Upper lobe of left lung (tissue), 6 donors: Measurements from ENCODE around the gene DOK4. TPM values are rescaled to one million over a fixed set of nuclear protein-coding genes. Genes with fewer than 3 reads are reported as not detected.

Experiments
- ATAC-seq, 2 donors: fragments of 200-7000 bp; cut with Tn5 transposase; one replicate each; pipeline ENCODE4 v1.9.1; 2022; ENCODE audit warnings: mild to moderate bottlenecking in 2 of 2, moderate library complexity in 2 of 2; ENCODE audit not compliant: low FRiP score in 2 of 2
- DNase-seq, 2 donors: peaks; one replicate each; pipeline ENCODE4 v3.0.0-alpha.2; 2019 to 2020
- H3K27ac ChIP-seq, 4 donors: fragments of 200-600 bp; sonication (generic); one replicate each; pipeline ENCODE4 v1.5.1; 2016 to 2019
- H3K27me3 ChIP-seq, 4 donors: fragments of 200-600 bp; sonication (generic); one replicate each; pipeline ENCODE4 v1.5.1; 2017 to 2019
- H3K36me3 ChIP-seq, 4 donors: fragments of 200-600 bp; sonication (generic); one replicate each; pipeline ENCODE4 v1.5.1; 2016 to 2019
- H3K4me1 ChIP-seq, 4 donors: fragments of 200-600 bp; sonication (generic); one replicate each; pipeline ENCODE4 v1.5.1; 2018 to 2019
- H3K4me3 ChIP-seq, 4 donors: fragments of 200-600 bp; sonication (generic); one replicate each; pipeline ENCODE4 v1.5.1; 2017 to 2019; ENCODE audit warnings: mild to moderate bottlenecking in 2 of 4, moderate library complexity in 1 of 4
- H3K9me3 ChIP-seq, 4 donors: fragments of 200-600 bp; sonication (generic); one replicate each; pipeline ENCODE4 v1.5.1; 2018 to 2019
- EP300 ChIP-seq, 4 donors: sonication (generic); formaldehyde crosslinking; IDR thresholded peaks; one replicate each; pipeline ENCODE4 v1.5.1; 2017; ENCODE audit warnings: antibody characterized with exemption in 4 of 4, control low read depth in 2 of 4
- POLR2A ChIP-seq, 4 donors: fragments of 450-650 bp; IDR thresholded peaks; one replicate each; pipeline ENCODE4 v1.5.1; 2016 to 2017; ENCODE audit warnings: antibody characterized with exemption in 4 of 4, mild to moderate bottlenecking in 2 of 4
- POLR2AphosphoS5 ChIP-seq, 2 donors: sonication (generic); formaldehyde crosslinking; IDR thresholded peaks; one replicate each; pipeline ENCODE4 v1.5.1; 2017; ENCODE audit warnings: antibody characterized with exemption in 2 of 2
- WGBS, 2 donors: methylation state at CpG; one replicate each; pipeline ENCODE4 v1.1.5; 2017 to 2018; 5-methylcytosine and 5-hydroxymethylcytosine counted together
- total RNA-seq, 6 donors: library from RNA; depleted of rRNA in 4 of 6; stranded (reverse); fragments of >200 nt in 4 of 6; gene quantifications; one replicate each; pipeline versions ENCODE4 v1.1.0 to v1.2.1, GENCODE V29; 2016 to 2021
- TF ChIP-seq, protein P1 (sequence below), 6 experiments: fragments of 450-650 bp in 4 of 6; fragments of 200-600 bp in 2 of 6; sonication (generic) in 2 of 6; IDR thresholded peaks; one replicate each; pipeline ENCODE4 v1.5.1; 2016 to 2019; ENCODE audit warnings: antibody characterized with exemption in 6 of 6
- donor health status: DM: no; HTN: no; CAD: no; lungs with moderate emphysema.
- donor health status: DM: no; HTN: yes; CAD: no; lungs with severe emphysema.

DOK4 gene
- total RNA-seq, 6 donors from 2014 or later, result 36.7 to 87.3 (median 54.1) TPM

DNA sequence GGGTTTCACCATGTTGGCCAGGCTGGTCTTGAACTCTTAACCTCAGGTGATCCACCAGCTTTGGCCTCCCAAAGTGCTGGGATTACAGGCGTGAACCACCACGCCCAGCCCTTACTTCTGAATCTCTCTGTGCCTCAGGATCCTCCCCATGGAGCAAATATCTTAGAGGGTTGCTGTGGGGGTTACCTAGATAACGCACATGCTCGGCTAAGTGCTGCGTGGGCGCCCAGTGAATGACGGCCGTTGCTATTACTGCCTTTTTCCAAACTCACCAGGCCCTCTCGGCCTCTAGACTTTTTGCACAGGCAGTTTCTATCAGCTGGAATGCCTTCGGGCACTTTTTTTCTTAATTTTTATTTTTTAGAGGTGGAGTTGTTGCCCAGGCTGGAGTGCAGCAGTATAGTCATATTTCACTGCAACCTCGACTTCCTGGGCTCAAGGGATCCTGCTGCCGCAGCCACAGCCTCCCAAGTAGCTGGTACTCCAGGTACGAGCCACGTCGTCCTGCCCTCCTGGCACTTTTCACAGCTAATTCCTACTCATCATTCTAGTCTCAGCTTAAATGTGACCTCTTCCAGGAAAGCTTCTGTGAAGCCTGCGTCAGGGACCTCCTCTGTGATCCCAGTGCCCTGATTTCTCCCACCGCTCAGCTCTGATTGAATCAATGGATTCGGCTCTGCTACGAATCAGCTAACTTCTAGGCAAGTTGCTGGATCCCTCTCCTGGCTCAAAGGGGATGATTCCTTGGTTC is 41.5 kb upstream of the DOK4 start:
- no peak overlapping the region for H3K27ac ChIP-seq
- DNase-seq (no peak), ATAC-seq (no peak)
- H3K4me1 ChIP-seq, result peaks cover 22 to 42% (median 27%) of the 10 kb centered on the region in 4 donors
- no peak overlapping the region for H3K4me3 ChIP-seq
- no peak for TF ChIP-seq POLR2AphosphoS5 (IDR thresholded peaks at IDR 0.05)
- TF ChIP-seq, protein P1, sequence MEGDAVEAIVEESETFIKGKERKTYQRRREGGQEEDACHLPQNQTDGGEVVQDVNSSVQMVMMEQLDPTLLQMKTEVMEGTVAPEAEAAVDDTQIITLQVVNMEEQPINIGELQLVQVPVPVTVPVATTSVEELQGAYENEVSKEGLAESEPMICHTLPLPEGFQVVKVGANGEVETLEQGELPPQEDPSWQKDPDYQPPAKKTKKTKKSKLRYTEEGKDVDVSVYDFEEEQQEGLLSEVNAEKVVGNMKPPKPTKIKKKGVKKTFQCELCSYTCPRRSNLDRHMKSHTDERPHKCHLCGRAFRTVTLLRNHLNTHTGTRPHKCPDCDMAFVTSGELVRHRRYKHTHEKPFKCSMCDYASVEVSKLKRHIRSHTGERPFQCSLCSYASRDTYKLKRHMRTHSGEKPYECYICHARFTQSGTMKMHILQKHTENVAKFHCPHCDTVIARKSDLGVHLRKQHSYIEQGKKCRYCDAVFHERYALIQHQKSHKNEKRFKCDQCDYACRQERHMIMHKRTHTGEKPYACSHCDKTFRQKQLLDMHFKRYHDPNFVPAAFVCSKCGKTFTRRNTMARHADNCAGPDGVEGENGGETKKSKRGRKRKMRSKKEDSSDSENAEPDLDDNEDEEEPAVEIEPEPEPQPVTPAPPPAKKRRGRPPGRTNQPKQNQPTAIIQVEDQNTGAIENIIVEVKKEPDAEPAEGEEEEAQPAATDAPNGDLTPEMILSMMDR (IDR thresholded peaks at IDR 0.05), result no peak
- TF ChIP-seq POLR2A (IDR thresholded peaks at IDR 0.05), result no peak
- TF ChIP-seq EP300 (IDR thresholded peaks at IDR 0.05), result no peak
- 97% methylated on average over 19 of the region's 19 CpGs for WGBS, 2 donors
- peaks cover 0 to 5% (median 0%) of the 10 kb centered on the region in 4 donors for H3K36me3 ChIP-seq
- no peaks in the 10 kb centered on the region for H3K9me3 ChIP-seq
- no peaks in the 10 kb centered on the region for H3K27me3 ChIP-seq

DNA sequence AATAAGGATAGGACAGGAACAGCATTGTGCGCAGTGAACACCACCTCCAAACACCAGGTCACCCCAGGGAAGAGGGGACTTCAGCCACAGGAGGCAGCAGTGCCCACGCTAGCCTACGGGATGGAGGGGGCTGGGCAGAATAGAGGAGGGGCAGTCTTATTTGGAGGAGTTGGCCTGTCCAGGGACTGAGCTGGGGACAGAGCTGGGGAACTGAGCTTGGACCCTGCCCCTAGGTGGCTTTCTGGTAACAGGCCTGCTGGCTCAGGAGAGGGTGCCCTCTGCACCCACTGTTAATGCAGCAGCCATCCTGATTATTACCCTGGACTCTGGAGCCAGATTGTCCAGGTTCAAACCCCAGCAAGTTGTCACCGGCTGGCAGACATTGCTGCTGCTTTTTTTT is 40.7 kb upstream of the DOK4 start:
- Histone ChIP-seq H3K4me3 (no peak overlapping the region), H3K9me3 (no peaks in the 10 kb centered on the region), H3K36me3 (peaks cover 0 to 5% (median 0%) of the 10 kb centered on the region in 4 donors), H3K27ac (no peak overlapping the region), H3K4me1 (peaks cover 15 to 34% (median 19%) of the 10 kb centered on the region in 4 donors), H3K27me3 (no peaks in the 10 kb centered on the region)
- no peak for ATAC-seq
- WGBS, 2 donors, result 90 to 94% methylated on average over 3 to 4 of the region's 4 CpGs
- no peak for TF ChIP-seq POLR2A (IDR thresholded peaks at IDR 0.05)
- no peak for TF ChIP-seq EP300 (IDR thresholded peaks at IDR 0.05)
- TF ChIP-seq POLR2AphosphoS5 (IDR thresholded peaks at IDR 0.05), result no peak
- TF ChIP-seq, protein P1 (IDR thresholded peaks at IDR 0.05), result no peak
- DNase-seq, result no peak

DNA sequence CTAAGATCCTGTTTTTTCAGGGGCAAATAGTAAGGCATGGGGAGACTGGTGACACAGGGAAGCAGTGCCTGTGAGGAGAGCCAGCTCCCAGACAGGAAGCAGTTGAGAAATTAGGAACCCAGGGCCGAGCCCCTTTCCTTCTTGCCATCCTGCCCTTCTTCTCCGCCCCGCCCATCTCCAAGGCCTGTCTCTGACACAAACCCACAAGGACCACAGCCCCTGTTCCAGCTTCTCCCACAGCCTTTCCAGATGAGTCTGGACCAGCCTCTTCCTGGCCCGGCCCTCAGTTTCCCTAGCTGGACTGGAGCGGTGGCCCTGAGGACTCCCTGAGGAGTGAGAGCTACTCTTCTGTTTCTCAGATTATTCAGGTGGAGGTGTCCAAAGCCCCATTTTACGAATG is 40.2 kb upstream of the DOK4 start:
- Histone ChIP-seq H3K4me3 (no peak overlapping the region), H3K9me3 (no peaks in the 10 kb centered on the region), H3K36me3 (peaks cover 0 to 5% (median 0%) of the 10 kb centered on the region in 4 donors), H3K4me1 (peaks cover 15 to 32% (median 19%) of the 10 kb centered on the region in 4 donors), H3K27me3 (no peaks in the 10 kb centered on the region), H3K27ac (no peak overlapping the region)
- no peak for ATAC-seq
- no peak for DNase-seq
- WGBS, 2 donors, result 64 to 94% methylated on average over 6 of the region's 6 CpGs
- TF ChIP-seq POLR2A (IDR thresholded peaks at IDR 0.05) (no peak), POLR2AphosphoS5 (IDR thresholded peaks at IDR 0.05) (no peak), EP300 (IDR thresholded peaks at IDR 0.05) (no peak)
- TF ChIP-seq, protein P1 (IDR thresholded peaks at IDR 0.05), result no peak

DNA sequence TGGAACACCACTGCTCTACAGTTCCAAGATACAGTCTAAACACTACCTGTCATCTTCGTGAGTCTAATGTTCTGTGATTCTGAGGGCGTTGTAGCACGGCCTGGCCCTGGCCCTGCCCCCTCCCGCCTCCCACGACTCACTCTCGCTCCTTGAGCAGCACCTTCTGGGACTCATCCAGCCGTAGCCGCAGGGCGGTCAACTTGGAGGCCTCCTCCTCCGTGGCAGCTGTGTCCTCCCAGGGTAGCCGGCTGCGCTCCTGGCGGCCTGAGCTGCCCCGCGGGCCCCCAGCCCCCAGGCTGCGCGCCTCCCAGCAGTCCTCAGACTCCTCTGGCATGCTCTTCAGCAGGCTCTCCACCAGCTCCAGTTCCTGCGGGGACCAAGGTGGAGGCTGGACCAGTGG is 39.5 kb upstream of the DOK4 start:
- Histone ChIP-seq H3K4me1 (peaks cover 15 to 25% (median 17%) of the 10 kb centered on the region in 4 donors), H3K27ac (no peak overlapping the region), H3K9me3 (no peaks in the 10 kb centered on the region), H3K27me3 (no peaks in the 10 kb centered on the region), H3K36me3 (peaks cover 0 to 5% (median 0%) of the 10 kb centered on the region in 4 donors), H3K4me3 (no peak overlapping the region)
- TF ChIP-seq, protein P1 (IDR thresholded peaks at IDR 0.05), result no peak
- WGBS, 2 donors, result 79 to 90% methylated on average over 18 of the region's 18 CpGs
- ATAC-seq, result no peak
- DNase-seq, result no peak

DNA sequence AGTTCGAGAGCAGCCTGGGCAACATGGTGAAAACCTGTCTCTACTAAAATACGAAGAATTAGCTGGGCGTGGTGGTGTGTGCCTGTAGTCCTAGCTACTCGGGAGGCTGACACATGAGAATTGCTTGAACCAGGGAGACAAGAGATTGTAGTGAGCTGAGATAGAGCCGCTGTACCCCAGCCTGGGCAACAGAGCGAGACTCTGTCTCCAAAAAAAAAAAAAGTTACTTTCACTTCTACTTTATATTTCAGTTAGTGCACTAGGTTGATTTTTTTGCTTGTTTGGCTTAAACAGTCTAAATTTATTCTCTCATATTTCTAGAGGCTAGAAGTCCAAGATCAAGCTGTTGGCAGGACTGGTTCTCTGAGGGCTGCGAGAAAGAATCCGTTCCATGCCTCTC is 36.7 kb upstream of the DOK4 start:
- WGBS, 2 donors, result 85 to 90% methylated on average over 8 of the region's 8 CpGs
- no peaks in the 10 kb centered on the region for H3K27me3 ChIP-seq
- ATAC-seq (no peak), DNase-seq (no peak)
- no peaks in the 10 kb centered on the region for H3K9me3 ChIP-seq
- H3K4me1 ChIP-seq, result peaks cover 0 to 14% (median 0%) of the 10 kb centered on the region in 4 donors
- no peak overlapping the region for H3K27ac ChIP-seq
- H3K36me3 ChIP-seq, result peaks cover 0 to 12% (median 6%) of the 10 kb centered on the region in 4 donors
- no peak for TF ChIP-seq EP300 (IDR thresholded peaks at IDR 0.05)
- H3K4me3 ChIP-seq, result no peak overlapping the region
